HG03196 (cell line): ENCODE data around the gene RBP7.
"Not testable (repeated sequence)": the region's sequence is repeated elsewhere in the genome, so short reads cannot be mapped to it uniquely, and the experiment has no call there.

Experiments
- ATAC-seq: cut with Tn5 transposase; IDR thresholded peaks from one replicate; pipeline ENCODE4 v1.9.1; 2021; ENCODE audit not compliant: unreplicated experiment

RBP7 gene

GRCh38 chr1:9996624-9997582 is at the start of gene RBP7:
RBP7 (plus strand) TSS chr1:9997228; CDS start chr1:9997259, 31 bp downstream.
- no peak for ATAC-seq

GRCh38 chr1:9957726-9958125 is 39.3 kb upstream of the RBP7 start:
- ATAC-seq, result no peak

GRCh38 chr1:9960011-9960410 is 37.0 kb upstream of the RBP7 start:
- ATAC-seq, result no peak

GRCh38 chr1:9960706-9961562 is 36.1 kb upstream of the RBP7 start:
- ATAC-seq, result no peak

GRCh38 chr1:9984253-9984652 is 12.8 kb upstream of the RBP7 start:
- ATAC-seq, result no peak

- no peak for ATAC-seq
These were observed 12.0 kb upstream of the RBP7 start for GRCh38 chr1:9985001-9985400.

GRCh38 chr1:9989773-9990172 is 7.3 kb upstream of the RBP7 start:
- ATAC-seq, result no peak

- ATAC-seq, result no peak
These were observed 6.1 kb upstream of the RBP7 start for GRCh38 chr1:9990944-9991343.

- no peak for ATAC-seq
These were observed 4.1 kb upstream of the RBP7 start for GRCh38 chr1:9992910-9993309.

GRCh38 chr1:9993561-9994075 is 3.4 kb upstream of the RBP7 start:
- no peak for ATAC-seq

GRCh38 chr1:10001016-10001665 is 4.1 kb downstream of the RBP7 start:
- no peak for ATAC-seq

- ATAC-seq, result not testable (repeated sequence)
These were observed 8.2 kb downstream of the RBP7 start for GRCh38 chr1:10005248-10005647.

- ATAC-seq, result no peak
These were observed 10.1 kb downstream of the RBP7 start for GRCh38 chr1:10007169-10007568.

GRCh38 chr1:10014016-10014415 is 17.0 kb downstream of the RBP7 start:
- ATAC-seq, result no peak

GRCh38 chr1:10019561-10019960 is 22.5 kb downstream of the RBP7 start:
- no peak for ATAC-seq

- ATAC-seq, result no peak
These were observed 23.1 kb downstream of the RBP7 start for GRCh38 chr1:10020086-10020485.

GRCh38 chr1:10020678-10021077 is 23.6 kb downstream of the RBP7 start:
- not testable (repeated sequence) for ATAC-seq

GRCh38 chr1:10021992-10022391 is 25.0 kb downstream of the RBP7 start:
- not testable (repeated sequence) for ATAC-seq

GRCh38 chr1:10022656-10023055 is 25.6 kb downstream of the RBP7 start:
- no peak for ATAC-seq

GRCh38 chr1:10025354-10025753 is 28.3 kb downstream of the RBP7 start:
- no peak for ATAC-seq

- ATAC-seq, result no peak
These were observed 30.0 kb downstream of the RBP7 start for GRCh38 chr1:10027027-10027426.
